SK-N-SH treated with all-trans-retinoic acid at 6 μM for 48 hours (cell line): ENCODE measurements around the gene ATP11A.

Experiments used
- ATAC-seq: fragments of 200-7000 bp; cut with Tn5 transposase; 3 replicates; pipeline ENCODE4 v1.9.1; 2020; ENCODE audit warnings: mild to moderate bottlenecking, moderate library complexity
- ARNTL ChIP-seq: fragments of 450-650 bp; formaldehyde crosslinking; IDR thresholded peaks from 2 replicates; pipeline ENCODE4 v1.5.0; 2020; ENCODE audit warnings: low read depth, mild to moderate bottlenecking, moderate library complexity, borderline replicate concordance
- CSDC2 ChIP-seq: fragments of 250-450 bp; sonication (Bioruptor Pico); IDR thresholded peaks from 2 replicates; pipeline ENCODE4 v1.5.0; 2020; ENCODE audit warnings: mild to moderate bottlenecking, moderate library complexity
- ESRRG ChIP-seq: fragments of 250-450 bp; sonication (Bioruptor Pico); IDR thresholded peaks from 2 replicates; pipeline ENCODE4 v1.6.1; 2021; ENCODE audit warnings: mild to moderate bottlenecking
- GLIS3 ChIP-seq: fragments of 250-450 bp; sonication (Bioruptor Pico); IDR thresholded peaks from 2 replicates; pipeline ENCODE4 v1.5.0; 2020; ENCODE audit warnings: mild to moderate bottlenecking, moderate library complexity
- ISL1 ChIP-seq: fragments of 250-450 bp; sonication (Bioruptor Pico); IDR thresholded peaks from 2 replicates; pipeline ENCODE4 v2.1.2; 2022; ENCODE audit warnings: mild to moderate bottlenecking, moderate library complexity
- PPARA ChIP-seq: fragments of 250-450 bp; sonication (Bioruptor Pico); IDR thresholded peaks from 2 replicates; pipeline ENCODE4 v1.5.0; 2020; ENCODE audit warnings: mild to moderate bottlenecking, borderline replicate concordance
- RARB ChIP-seq: fragments of 250-450 bp; sonication (Bioruptor Pico); IDR thresholded peaks from 2 replicates; pipeline ENCODE4 v1.8.0; 2021; ENCODE audit warnings: mild to moderate bottlenecking, moderate library complexity
- SNAI2 ChIP-seq: fragments of 250-450 bp; sonication (Bioruptor Pico); IDR thresholded peaks from 2 replicates; pipeline ENCODE4 v1.5.0; 2020; ENCODE audit warnings: mild to moderate bottlenecking, moderate library complexity
- TCF4 ChIP-seq: fragments of 250-450 bp; sonication (Bioruptor Pico); IDR thresholded peaks from 2 replicates; pipeline ENCODE4 v1.8.0; 2021; ENCODE audit warnings: mild to moderate bottlenecking, moderate library complexity, borderline replicate concordance
- TOX ChIP-seq: fragments of 250-450 bp; sonication (Bioruptor Pico); IDR thresholded peaks from 2 replicates; pipeline ENCODE4 v1.8.0; 2021; ENCODE audit warnings: mild to moderate bottlenecking, moderate library complexity, borderline replicate concordance
- ZC3H10 ChIP-seq: fragments of 250-450 bp; sonication (Bioruptor Pico); IDR thresholded peaks from 2 replicates; pipeline ENCODE4 v1.5.1; 2021; ENCODE audit warnings: mild to moderate bottlenecking, moderate library complexity
- ZFP30 ChIP-seq: fragments of 450-650 bp; formaldehyde crosslinking; IDR thresholded peaks from 2 replicates; pipeline ENCODE4 v1.5.0; 2022; ENCODE audit warnings: mild to moderate bottlenecking, moderate library complexity
- ZNF565 ChIP-seq: fragments of 450-650 bp; formaldehyde crosslinking; conservative IDR thresholded peaks from 2 replicates; pipeline ENCODE4 v1.5.0; 2020; ENCODE audit warnings: low read depth, mild to moderate bottlenecking, moderate library complexity
- ZNF8 ChIP-seq: fragments of 450-650 bp; formaldehyde crosslinking; IDR thresholded peaks from 2 replicates; pipeline ENCODE4 v1.5.0; 2020; ENCODE audit warnings: mild to moderate bottlenecking, moderate library complexity
- TF ChIP-seq, protein P1 (sequence below): fragments of 250-450 bp; sonication (Bioruptor Pico); IDR thresholded peaks from 2 replicates; pipeline ENCODE4 v1.5.0; 2020; ENCODE audit warnings: mild to moderate bottlenecking, moderate library complexity
- TF ChIP-seq, protein P2 (sequence below): fragments of 250-450 bp; sonication (Bioruptor Pico); IDR thresholded peaks from 2 replicates; pipeline ENCODE4 v1.8.0; 2020; ENCODE audit warnings: mild to moderate bottlenecking, moderate library complexity, borderline replicate concordance
- TF ChIP-seq, protein P3 (sequence below): fragments of 250-450 bp; sonication (Bioruptor Pico); IDR thresholded peaks from 2 replicates; pipeline ENCODE4 v1.5.1; 2020; ENCODE audit warnings: low read depth, mild to moderate bottlenecking, moderate library complexity
- TF ChIP-seq, protein P4 (sequence below): fragments of 250-450 bp; sonication (Bioruptor Pico); IDR thresholded peaks from 2 replicates; pipeline ENCODE4 v1.8.0; 2021; ENCODE audit warnings: low read depth, mild to moderate bottlenecking, moderate library complexity, borderline replicate concordance

Gene ATP11A

DNA sequence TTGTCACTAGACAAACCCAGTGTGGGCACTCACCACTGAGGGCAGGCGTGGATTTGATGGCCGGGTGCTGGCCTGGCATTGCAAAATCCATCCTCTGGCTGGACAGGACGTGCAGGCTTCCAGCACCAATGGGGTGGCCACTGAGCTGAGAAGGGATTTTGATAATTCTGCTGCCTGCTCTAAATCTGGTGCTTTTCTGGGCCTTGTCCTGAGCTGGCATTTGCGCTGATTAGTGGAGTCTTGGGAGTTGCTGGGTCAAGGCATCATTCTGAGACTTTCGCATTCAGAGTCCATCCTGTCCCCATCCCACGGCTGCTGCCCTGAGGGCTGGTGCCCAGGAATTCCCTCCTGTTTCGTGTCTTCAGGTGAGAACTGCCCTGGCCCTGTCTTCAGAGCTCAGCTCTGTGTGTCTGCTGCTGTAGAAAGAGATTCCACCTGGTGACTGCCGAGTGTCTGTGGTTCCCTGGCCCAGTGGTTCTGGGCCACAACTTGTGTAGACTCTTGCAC is 213.3 kb downstream of the ATP11A start (continued):
- TF ChIP-seq, protein P1, sequence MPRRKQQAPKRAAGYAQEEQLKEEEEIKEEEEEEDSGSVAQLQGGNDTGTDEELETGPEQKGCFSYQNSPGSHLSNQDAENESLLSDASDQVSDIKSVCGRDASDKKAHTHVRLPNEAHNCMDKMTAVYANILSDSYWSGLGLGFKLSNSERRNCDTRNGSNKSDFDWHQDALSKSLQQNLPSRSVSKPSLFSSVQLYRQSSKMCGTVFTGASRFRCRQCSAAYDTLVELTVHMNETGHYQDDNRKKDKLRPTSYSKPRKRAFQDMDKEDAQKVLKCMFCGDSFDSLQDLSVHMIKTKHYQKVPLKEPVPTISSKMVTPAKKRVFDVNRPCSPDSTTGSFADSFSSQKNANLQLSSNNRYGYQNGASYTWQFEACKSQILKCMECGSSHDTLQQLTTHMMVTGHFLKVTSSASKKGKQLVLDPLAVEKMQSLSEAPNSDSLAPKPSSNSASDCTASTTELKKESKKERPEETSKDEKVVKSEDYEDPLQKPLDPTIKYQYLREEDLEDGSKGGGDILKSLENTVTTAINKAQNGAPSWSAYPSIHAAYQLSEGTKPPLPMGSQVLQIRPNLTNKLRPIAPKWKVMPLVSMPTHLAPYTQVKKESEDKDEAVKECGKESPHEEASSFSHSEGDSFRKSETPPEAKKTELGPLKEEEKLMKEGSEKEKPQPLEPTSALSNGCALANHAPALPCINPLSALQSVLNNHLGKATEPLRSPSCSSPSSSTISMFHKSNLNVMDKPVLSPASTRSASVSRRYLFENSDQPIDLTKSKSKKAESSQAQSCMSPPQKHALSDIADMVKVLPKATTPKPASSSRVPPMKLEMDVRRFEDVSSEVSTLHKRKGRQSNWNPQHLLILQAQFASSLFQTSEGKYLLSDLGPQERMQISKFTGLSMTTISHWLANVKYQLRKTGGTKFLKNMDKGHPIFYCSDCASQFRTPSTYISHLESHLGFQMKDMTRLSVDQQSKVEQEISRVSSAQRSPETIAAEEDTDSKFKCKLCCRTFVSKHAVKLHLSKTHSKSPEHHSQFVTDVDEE (CRISPR knock-in tag) = no peak
- TF ChIP-seq TOX (no peak), ARNTL (CRISPR knock-in tag) (no peak), ZNF565 (CRISPR knock-in tag) (no peak)
- TF ChIP-seq, all 23 proteins: peak for 0

DNA sequence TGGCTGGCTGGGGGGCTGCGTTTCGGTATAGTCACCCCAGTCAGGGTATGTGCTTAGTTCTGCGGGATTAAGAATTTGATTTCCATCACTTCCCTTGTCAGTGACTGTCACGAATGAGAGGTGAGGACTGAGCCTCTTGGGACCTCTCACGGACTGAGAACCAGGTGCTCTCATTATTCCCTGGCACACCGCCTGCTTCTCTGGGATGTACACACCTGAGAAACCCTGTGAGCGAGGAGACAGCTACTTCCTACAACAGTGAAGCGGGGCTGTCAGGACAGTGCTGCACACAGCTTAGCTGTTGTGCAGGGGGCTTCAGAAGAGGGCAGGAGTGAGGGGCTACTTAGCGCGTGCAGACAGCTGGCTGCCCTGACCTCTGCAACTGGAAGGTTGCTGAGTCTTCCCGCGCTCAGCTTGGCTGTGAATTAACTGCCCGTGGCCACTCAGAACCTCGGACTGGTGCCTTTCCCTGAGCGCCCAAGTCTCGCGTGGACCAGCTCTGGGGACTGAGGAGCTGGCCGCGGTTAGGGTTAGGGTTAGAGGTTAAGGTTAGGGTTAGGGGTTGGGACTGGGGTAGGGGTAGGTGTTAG is 213.9 kb downstream of the ATP11A start:
- TF ChIP-seq, protein P1 (CRISPR knock-in tag) = no peak
- TF ChIP-seq GLIS3 (no peak), ZC3H10 (no peak), ARNTL (CRISPR knock-in tag) (no peak), TCF4 (CRISPR knock-in tag) (no peak), ISL1 (CRISPR knock-in tag) (no peak)
- ATAC-seq = no peak

DNA sequence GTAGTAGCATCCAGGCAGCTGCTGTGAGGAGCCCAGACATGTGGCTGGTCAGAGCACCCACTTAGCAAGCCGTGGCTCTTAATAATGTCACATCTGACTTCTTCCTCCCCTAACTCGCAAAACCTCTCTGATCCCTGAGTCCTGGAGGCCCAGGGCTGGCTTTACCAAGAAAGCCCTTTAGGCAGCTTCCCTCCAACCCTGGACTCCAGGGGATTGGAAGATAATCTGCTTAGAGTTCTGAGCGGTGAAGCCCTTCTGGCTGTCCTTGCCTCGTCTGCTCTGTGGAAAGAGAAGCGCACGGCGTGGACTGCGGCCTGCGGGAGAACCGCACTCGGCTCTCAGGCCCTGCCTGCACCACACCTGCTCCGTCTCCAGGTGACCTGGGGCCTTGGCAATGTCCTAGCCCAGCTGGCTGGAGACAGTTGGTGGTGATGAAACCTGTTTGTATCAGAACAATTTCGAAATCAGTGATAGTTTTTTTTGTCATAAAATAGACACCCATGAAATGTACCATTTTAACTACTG is 214.7 kb downstream of the ATP11A start:
- ATAC-seq = no peak
- TF ChIP-seq ZNF565 (CRISPR knock-in tag) = no peak
- no peak for TF ChIP-seq ARNTL (CRISPR knock-in tag)
- TF ChIP-seq, protein P1 (CRISPR knock-in tag) = no peak
- TF ChIP-seq, protein P2, sequence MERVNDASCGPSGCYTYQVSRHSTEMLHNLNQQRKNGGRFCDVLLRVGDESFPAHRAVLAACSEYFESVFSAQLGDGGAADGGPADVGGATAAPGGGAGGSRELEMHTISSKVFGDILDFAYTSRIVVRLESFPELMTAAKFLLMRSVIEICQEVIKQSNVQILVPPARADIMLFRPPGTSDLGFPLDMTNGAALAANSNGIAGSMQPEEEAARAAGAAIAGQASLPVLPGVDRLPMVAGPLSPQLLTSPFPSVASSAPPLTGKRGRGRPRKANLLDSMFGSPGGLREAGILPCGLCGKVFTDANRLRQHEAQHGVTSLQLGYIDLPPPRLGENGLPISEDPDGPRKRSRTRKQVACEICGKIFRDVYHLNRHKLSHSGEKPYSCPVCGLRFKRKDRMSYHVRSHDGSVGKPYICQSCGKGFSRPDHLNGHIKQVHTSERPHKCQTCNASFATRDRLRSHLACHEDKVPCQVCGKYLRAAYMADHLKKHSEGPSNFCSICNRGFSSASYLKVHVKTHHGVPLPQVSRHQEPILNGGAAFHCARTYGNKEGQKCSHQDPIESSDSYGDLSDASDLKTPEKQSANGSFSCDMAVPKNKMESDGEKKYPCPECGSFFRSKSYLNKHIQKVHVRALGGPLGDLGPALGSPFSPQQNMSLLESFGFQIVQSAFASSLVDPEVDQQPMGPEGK (CRISPR knock-in tag) = no peak
- TF ChIP-seq, protein P3, sequence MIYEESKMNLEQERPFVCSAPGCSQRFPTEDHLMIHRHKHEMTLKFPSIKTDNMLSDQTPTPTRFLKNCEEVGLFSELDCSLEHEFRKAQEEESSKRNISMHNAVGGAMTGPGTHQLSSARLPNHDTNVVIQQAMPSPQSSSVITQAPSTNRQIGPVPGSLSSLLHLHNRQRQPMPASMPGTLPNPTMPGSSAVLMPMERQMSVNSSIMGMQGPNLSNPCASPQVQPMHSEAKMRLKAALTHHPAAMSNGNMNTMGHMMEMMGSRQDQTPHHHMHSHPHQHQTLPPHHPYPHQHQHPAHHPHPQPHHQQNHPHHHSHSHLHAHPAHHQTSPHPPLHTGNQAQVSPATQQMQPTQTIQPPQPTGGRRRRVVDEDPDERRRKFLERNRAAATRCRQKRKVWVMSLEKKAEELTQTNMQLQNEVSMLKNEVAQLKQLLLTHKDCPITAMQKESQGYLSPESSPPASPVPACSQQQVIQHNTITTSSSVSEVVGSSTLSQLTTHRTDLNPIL (CRISPR knock-in tag) = no peak
- no peak for TF ChIP-seq ESRRG (CRISPR knock-in tag)
- no peak for TF ChIP-seq PPARA (CRISPR knock-in tag)
- TF ChIP-seq, protein P4, sequence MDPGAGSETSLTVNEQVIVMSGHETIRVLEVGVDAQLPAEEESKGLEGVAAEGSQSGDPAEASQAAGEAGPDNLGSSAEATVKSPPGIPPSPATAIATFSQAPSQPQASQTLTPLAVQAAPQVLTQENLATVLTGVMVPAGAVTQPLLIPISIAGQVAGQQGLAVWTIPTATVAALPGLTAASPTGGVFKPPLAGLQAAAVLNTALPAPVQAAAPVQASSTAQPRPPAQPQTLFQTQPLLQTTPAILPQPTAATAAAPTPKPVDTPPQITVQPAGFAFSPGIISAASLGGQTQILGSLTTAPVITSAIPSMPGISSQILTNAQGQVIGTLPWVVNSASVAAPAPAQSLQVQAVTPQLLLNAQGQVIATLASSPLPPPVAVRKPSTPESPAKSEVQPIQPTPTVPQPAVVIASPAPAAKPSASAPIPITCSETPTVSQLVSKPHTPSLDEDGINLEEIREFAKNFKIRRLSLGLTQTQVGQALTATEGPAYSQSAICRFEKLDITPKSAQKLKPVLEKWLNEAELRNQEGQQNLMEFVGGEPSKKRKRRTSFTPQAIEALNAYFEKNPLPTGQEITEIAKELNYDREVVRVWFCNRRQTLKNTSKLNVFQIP = no peak
- no peak for TF ChIP-seq CSDC2 (CRISPR knock-in tag)
- TF ChIP-seq ZC3H10 = no peak
- no peak for TF ChIP-seq TCF4 (CRISPR knock-in tag)
- no peak for TF ChIP-seq ZFP30 (CRISPR knock-in tag)
- TF ChIP-seq ZNF8 (CRISPR knock-in tag) = no peak
- TF ChIP-seq SNAI2 (CRISPR knock-in tag) = no peak
- no peak for TF ChIP-seq RARB
- TF ChIP-seq, all 23 proteins: peak for 0
